Prostate gland (tissue), 2 donors: ENCODE data around the gene WNT5A.

ENCODE experiments used
- POLR2AphosphoS5 ChIP-seq: sonication (generic); formaldehyde crosslinking; IDR thresholded peaks from one replicate; pipeline ENCODE4 v1.6.1; 2017; ENCODE audit warnings: antibody characterized with exemption
- TF ChIP-seq, protein P1 (sequence below), 4 experiments: fragments of 200-600 bp in 2 of 4; fragments of 450-650 bp in 2 of 4; sonication (generic) in 2 of 4; IDR thresholded peaks; 1 replicate in 3 of 4; 2 replicates in 1 of 4; pipeline ENCODE4 v1.5.1; 2016 to 2019; ENCODE audit warnings: antibody characterized with exemption in 4 of 4, mild to moderate bottlenecking in 2 of 4, moderate library complexity in 2 of 4

DNA sequence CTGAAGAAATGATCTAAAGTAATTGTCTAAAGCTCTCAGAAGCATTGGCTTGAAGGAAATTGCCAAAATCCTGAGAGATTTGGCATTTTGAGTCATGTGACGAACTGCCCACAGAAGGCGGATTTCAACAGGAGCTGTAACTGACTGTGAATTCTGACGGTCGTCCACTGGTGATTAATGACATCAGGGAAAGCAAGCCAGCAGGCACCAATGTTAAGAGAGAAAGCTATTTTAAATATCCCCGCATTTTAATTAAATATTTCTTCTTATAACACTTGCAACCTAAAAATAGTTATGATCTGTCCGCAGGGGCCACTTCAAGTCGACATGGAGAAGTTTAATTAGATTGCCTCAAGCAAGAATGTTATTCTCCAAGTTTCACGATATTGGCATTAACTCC, 51.6 kb downstream of the WNT5A start:
- TF ChIP-seq, protein P1, sequence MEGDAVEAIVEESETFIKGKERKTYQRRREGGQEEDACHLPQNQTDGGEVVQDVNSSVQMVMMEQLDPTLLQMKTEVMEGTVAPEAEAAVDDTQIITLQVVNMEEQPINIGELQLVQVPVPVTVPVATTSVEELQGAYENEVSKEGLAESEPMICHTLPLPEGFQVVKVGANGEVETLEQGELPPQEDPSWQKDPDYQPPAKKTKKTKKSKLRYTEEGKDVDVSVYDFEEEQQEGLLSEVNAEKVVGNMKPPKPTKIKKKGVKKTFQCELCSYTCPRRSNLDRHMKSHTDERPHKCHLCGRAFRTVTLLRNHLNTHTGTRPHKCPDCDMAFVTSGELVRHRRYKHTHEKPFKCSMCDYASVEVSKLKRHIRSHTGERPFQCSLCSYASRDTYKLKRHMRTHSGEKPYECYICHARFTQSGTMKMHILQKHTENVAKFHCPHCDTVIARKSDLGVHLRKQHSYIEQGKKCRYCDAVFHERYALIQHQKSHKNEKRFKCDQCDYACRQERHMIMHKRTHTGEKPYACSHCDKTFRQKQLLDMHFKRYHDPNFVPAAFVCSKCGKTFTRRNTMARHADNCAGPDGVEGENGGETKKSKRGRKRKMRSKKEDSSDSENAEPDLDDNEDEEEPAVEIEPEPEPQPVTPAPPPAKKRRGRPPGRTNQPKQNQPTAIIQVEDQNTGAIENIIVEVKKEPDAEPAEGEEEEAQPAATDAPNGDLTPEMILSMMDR (IDR thresholded peaks at IDR 0.05), result no peak
- TF ChIP-seq POLR2AphosphoS5, result no peak
